ENCODE data around the gene HIVEP3.

The HIVEP3 gene

DNA sequence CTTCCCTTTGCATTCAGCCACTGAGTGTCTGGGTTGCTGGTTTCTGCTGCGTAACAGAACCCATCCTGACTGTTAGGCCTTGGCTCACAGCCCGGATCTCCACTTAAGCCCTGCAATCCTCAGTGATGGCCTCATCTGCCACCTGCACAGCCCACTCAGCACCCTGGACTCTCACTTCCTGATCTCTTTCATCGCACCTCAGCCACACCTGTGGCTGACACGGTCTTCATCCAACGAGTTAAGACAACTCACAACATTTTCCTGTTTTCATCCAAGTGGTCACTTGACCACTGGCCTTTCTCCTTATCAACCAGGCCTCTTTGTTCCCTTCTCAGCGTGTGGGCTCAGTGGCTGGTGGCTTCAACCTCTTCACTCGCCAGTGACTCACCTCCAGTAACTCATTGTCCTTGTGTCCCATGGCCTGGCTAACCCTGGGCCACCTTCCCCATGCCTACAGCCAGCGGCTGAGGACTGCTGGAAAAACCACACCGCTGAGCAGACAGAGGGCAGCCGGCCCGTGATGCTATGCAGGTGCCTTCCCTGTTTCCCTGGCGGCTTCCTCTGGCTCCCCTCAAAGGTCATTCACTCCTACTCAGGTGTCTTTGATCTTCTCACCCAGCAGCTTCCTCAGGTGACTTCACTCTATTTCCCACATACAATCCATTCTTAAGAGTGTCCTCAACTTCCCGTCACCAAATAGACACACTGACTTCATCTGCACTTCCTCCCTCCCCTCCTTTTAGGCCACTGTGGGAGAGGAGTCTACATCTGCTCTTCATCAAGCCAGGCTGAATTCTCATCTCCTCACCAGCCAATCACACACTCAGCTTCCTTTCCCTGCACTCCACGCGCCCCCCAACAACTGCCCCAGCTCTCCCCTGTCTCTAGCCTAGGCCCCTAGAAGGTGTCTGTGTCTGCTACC, 414.3 kb downstream of the HIVEP3 start:
- no peaks in the 10 kb centered on the region for H3K9me3 ChIP-seq (ENCODE audit: control insufficient read depth, low read length)
- no peak overlapping the region for H2AFZ ChIP-seq
- TF ChIP-seq, protein P1, sequence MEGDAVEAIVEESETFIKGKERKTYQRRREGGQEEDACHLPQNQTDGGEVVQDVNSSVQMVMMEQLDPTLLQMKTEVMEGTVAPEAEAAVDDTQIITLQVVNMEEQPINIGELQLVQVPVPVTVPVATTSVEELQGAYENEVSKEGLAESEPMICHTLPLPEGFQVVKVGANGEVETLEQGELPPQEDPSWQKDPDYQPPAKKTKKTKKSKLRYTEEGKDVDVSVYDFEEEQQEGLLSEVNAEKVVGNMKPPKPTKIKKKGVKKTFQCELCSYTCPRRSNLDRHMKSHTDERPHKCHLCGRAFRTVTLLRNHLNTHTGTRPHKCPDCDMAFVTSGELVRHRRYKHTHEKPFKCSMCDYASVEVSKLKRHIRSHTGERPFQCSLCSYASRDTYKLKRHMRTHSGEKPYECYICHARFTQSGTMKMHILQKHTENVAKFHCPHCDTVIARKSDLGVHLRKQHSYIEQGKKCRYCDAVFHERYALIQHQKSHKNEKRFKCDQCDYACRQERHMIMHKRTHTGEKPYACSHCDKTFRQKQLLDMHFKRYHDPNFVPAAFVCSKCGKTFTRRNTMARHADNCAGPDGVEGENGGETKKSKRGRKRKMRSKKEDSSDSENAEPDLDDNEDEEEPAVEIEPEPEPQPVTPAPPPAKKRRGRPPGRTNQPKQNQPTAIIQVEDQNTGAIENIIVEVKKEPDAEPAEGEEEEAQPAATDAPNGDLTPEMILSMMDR (IDR thresholded peaks at IDR 0.05), result no peak
- no peak overlapping the region for H3K9ac ChIP-seq
- no peaks in the 10 kb centered on the region for H3K4me1 ChIP-seq
- H3K4me2 ChIP-seq (ENCODE audit: low read length), result no peak overlapping the region
- H3K4me3 ChIP-seq (ENCODE audit: low read depth, low read length), result no peak overlapping the region
- no peak overlapping the region for H3K27ac ChIP-seq
- no peaks in the 10 kb centered on the region for H3K36me3 ChIP-seq (ENCODE audit: control insufficient read depth, insufficient read depth, low read length)
- no peaks in the 10 kb centered on the region for H3K27me3 ChIP-seq (ENCODE audit: control insufficient read depth, insufficient read depth, low read length)
- no peaks in the 10 kb centered on the region for H3K79me2 ChIP-seq

DNA sequence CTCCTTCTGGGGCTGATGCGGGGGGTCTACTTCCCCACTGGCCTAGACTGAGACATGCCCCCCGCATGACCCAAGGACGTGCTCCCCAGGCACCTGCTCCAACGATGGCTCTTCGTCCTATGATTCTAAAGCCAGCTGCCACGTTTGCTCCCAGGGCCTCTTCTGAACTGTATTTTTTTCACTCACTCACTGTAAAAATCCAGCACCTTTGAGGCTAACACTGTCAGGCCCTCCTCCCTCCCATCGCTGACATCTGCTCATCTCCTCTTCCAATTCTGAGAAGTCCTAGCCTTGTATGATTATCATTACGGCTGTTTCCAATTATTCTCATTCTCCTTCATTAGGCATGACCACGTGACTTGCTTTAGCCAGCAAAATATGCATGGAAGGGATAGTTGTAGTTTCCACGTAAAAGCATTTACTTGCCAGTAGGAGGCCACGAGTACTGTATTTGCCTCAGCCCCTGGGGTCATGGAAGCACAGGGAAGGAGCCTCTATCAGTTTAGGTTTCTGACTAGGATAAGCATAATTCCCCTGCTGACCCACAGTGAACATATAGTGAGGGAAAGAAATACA, 415.1 kb downstream of the HIVEP3 start:
- Histone ChIP-seq H3K27me3 (ENCODE audit: control insufficient read depth, insufficient read depth, low read length) (no peaks in the 10 kb centered on the region), H3K4me3 (ENCODE audit: low read depth, low read length) (no peak overlapping the region), H3K36me3 (ENCODE audit: control insufficient read depth, insufficient read depth, low read length) (no peaks in the 10 kb centered on the region), H3K4me1 (no peaks in the 10 kb centered on the region), H3K27ac (no peak overlapping the region), H3K79me2 (no peaks in the 10 kb centered on the region), H3K9ac (no peak overlapping the region), H3K9me3 (ENCODE audit: control insufficient read depth, low read length) (no peaks in the 10 kb centered on the region), H2AFZ (no peak overlapping the region), H3K4me2 (ENCODE audit: low read length) (no peak overlapping the region)
- TF ChIP-seq, protein P1 (IDR thresholded peaks at IDR 0.05), result no peak

DNA sequence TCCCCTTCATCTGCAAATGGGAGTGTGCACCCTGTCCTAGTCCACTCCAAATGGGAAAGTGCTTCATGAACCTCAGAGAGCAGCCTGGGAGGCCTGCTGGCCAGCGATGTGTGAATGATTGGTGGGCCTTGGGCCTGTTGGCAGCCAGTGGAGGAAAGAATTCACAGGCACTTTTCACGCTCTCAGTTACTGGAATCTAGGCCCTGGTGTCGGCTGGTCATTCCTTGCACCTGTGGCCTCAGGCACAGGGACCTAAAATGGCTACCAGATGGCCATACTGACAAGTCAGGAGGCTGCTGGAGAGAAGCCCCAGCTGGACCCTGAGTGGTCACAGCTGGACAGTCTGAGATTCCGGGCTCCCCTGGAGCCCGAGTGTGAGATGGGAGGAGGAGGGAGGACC, 415.8 kb downstream of the HIVEP3 start:
- Histone ChIP-seq H3K9ac (no peak overlapping the region), H3K27me3 (ENCODE audit: control insufficient read depth, insufficient read depth, low read length) (no peaks in the 10 kb centered on the region), H2AFZ (no peak overlapping the region), H3K27ac (no peak overlapping the region), H3K4me2 (ENCODE audit: low read length) (no peak overlapping the region), H3K79me2 (no peaks in the 10 kb centered on the region), H3K4me1 (no peaks in the 10 kb centered on the region), H3K9me3 (ENCODE audit: control insufficient read depth, low read length) (no peaks in the 10 kb centered on the region), H3K4me3 (ENCODE audit: low read depth, low read length) (no peak overlapping the region), H3K36me3 (ENCODE audit: control insufficient read depth, insufficient read depth, low read length) (no peaks in the 10 kb centered on the region)
- TF ChIP-seq, protein P1 (IDR thresholded peaks at IDR 0.05), result no peak

DNA sequence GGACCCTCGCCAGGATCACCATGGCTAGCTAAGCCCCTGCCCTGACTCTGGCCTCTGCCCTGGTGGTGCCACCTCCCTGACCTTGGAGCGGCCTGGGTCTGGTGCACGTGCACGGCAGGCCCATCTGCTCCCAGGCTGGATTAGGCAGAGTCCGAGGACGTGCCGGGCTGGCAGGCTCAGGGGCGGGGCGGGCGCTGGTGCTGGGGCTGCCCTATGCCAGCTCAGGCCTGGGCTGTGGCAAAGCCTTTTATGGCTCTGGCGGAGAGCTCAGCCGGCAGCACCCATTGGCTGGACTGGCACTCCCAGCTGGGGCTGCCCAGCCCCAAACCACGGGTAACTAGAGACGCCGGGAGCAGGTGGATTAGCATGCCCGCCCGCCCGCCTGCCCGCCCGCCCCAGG, 417.1 kb downstream of the HIVEP3 start:
- no peak overlapping the region for H2AFZ ChIP-seq
- no peak overlapping the region for H3K4me2 ChIP-seq (ENCODE audit: low read length)
- no peak overlapping the region for H3K9ac ChIP-seq
- H3K79me2 ChIP-seq, result no peaks in the 10 kb centered on the region
- no peaks in the 10 kb centered on the region for H3K36me3 ChIP-seq (ENCODE audit: control insufficient read depth, insufficient read depth, low read length)
- no peak overlapping the region for H3K27ac ChIP-seq
- H3K9me3 ChIP-seq (ENCODE audit: control insufficient read depth, low read length), result no peaks in the 10 kb centered on the region
- H3K4me3 ChIP-seq (ENCODE audit: low read depth, low read length), result no peak overlapping the region
- H3K4me1 ChIP-seq, result no peaks in the 10 kb centered on the region
- no peaks in the 10 kb centered on the region for H3K27me3 ChIP-seq (ENCODE audit: control insufficient read depth, insufficient read depth, low read length)
- TF ChIP-seq, protein P1 (IDR thresholded peaks at IDR 0.05), result no peak

Data from parathyroid adenoma (tissue), 2 donors.